Stimulated activated CD4-positive, alpha-beta T cell treated with anti-CD3 and anti-CD28 coated beads, Interleukin-12 subunit alpha, Interleukin-12 subunit beta, amount 100 ng/mL, for 48 hours (primary cell): Measurements from ENCODE around the gene INPP5A.
A peak's percentile ranks its signal among the peaks of the same experiment; 100 is the strongest.
"Not testable (repeated sequence)": the region's sequence is repeated elsewhere in the genome, so short reads cannot be mapped to it uniquely, and the experiment has no call there.

Experiments
- DNase-seq, 3 donors: peaks; one replicate each; pipeline ENCODE4 v3.0.0-alpha.2; 2020; ENCODE audit warnings: low read depth in 2 of 3, low spot score in 1 of 3

INPP5A gene

GRCh38 chr10:132670546-132671227 lies 133.1 kb downstream of the INPP5A start:
- no peak for DNase-seq

GRCh38 chr10:132671228-132672154 lies 133.9 kb downstream of the INPP5A start:
- no peak for DNase-seq

- DNase-seq = not testable (repeated sequence)
Measured at GRCh38 chr10:132673746-132674145, 136.2 kb downstream of the INPP5A start.

GRCh38 chr10:132674311-132674710 lies 136.7 kb downstream of the INPP5A start:
- DNase-seq = no peak

GRCh38 chr10:132675031-132675740 lies 137.6 kb downstream of the INPP5A start:
- no peak for DNase-seq

- no peak for DNase-seq
Measured at GRCh38 chr10:132676193-132676891, 138.8 kb downstream of the INPP5A start.

- no peak for DNase-seq
Measured at GRCh38 chr10:132677096-132677472, 139.5 kb downstream of the INPP5A start.

- no peak for DNase-seq
Measured at GRCh38 chr10:132677473-132678227, 140.1 kb downstream of the INPP5A start.

- DNase-seq = no peak
Measured at GRCh38 chr10:132678436-132679216, 141.0 kb downstream of the INPP5A start.

- DNase-seq = no peak
Measured at GRCh38 chr10:132679217-132679595, 141.6 kb downstream of the INPP5A start.

GRCh38 chr10:132679640-132680039 lies 142.1 kb downstream of the INPP5A start:
- no peak for DNase-seq

GRCh38 chr10:132680741-132681140 lies 143.2 kb downstream of the INPP5A start:
- not testable (repeated sequence) for DNase-seq

- DNase-seq = no peak
Measured at GRCh38 chr10:132681858-132682755, 144.5 kb downstream of the INPP5A start.

GRCh38 chr10:132684164-132684891 lies 146.7 kb downstream of the INPP5A start:
- peak in 2 of 3 donors; percentile 23 to 28 for DNase-seq

GRCh38 chr10:132685101-132685891 lies 147.7 kb downstream of the INPP5A start:
- DNase-seq = no peak

GRCh38 chr10:132685921-132686680 lies 148.5 kb downstream of the INPP5A start:
- DNase-seq = no peak
